MM.1S (cell line): ENCODE data around the gene TENM4.

Experiments used
- CTCF ChIP-seq: fragments of 300-600 bp; sonication (generic); IDR thresholded peaks from 2 replicates; pipeline ENCODE4 v1.5.1; 2016; ENCODE audit warnings: antibody characterized with exemption, low read length, mixed read lengths
- EZH2 ChIP-seq: fragments of 300-600 bp; sonication (generic); optimal IDR thresholded peaks from 2 replicates; pipeline ENCODE3; 2017; ENCODE audit warnings: low read depth, mild to moderate bottlenecking, antibody characterized with exemption, low read length, mixed read lengths
- EZH2phosphoT487 ChIP-seq: fragments of 300-600 bp; sonication (generic); IDR thresholded peaks from 2 replicates; pipeline ENCODE4 v1.6.1; 2018; ENCODE audit warnings: antibody characterized with exemption, low read length

- TF ChIP-seq CTCF (no peak), EZH2 (no peak), EZH2phosphoT487 (no peak)
These were observed 281.0 kb downstream of the TENM4 start for GRCh38 chr11:79159657-79160450.
